Measurements from ENCODE around the gene NPC1L1. TPM values are rescaled to one million over a fixed set of nuclear protein-coding genes. Genes with fewer than 3 reads are reported as not detected.

The NPC1L1 gene
- total and polyA plus RNA-seq, 2 of the 4 experiments (the other 2 are of a cell fraction) = 0.07 TPM; not detected in 1

GRCh38 chr7:44473295-44473694 is 67.8 kb downstream of the NPC1L1 start:
- no peaks in the 10 kb centered on the region for H3K27me3 ChIP-seq (ENCODE audit: control insufficient read depth, insufficient read depth, low read length)
- no peak overlapping the region for H2AFZ ChIP-seq (replicated peaks; ENCODE audit: low read length, poor library complexity)
- dilution Hi-C loops (cut with HindIII; ENCODE audit: low sequenced_read_pairs, unreplicated experiment) = no loop called here
- peaks cover 21% of the 10 kb centered on the region for H3K36me3 ChIP-seq (ENCODE audit: control insufficient read depth, insufficient read depth, low read length)
- H3K4ac ChIP-seq (ENCODE audit: low read depth, low read length) = no peak overlapping the region
- no peak overlapping the region for H3K27ac ChIP-seq (ENCODE audit: insufficient read depth, low read length)
- no peak overlapping the region for H3K18ac ChIP-seq (ENCODE audit: low read depth, low read length)
- DNase-seq = peak; percentile 45
- ChIA-PET POLR2A (ENCODE audit: unreplicated experiment) (no interaction called here), CTCF (interaction anchor here (0.8 kb wide), 1 partner anchor 92 kb away, joined by 3 read pairs; no protein-coding TSS in a partner anchor)
- H4K91ac ChIP-seq (ENCODE audit: insufficient read depth, low read depth, low read length) = no peak overlapping the region
- H3K56ac ChIP-seq (ENCODE audit: extremely low read depth, insufficient read depth, low read length) = no peak overlapping the region
- no peak overlapping the region for H3K14ac ChIP-seq (replicated peaks; ENCODE audit: low read depth, low read length)
- H4K5ac ChIP-seq (ENCODE audit: low read depth, low read length) = no peak overlapping the region
- H3K9me3 ChIP-seq (ENCODE audit: control insufficient read depth, insufficient read depth, low read length) = no peaks in the 10 kb centered on the region
- TF ChIP-seq USF2 (IDR thresholded peaks at IDR 0.05; ENCODE audit: low read depth, low read length) (no peak), ELK1 (IDR thresholded peaks at IDR 0.05; ENCODE audit: borderline replicate concordance, low read depth, low read length) (no peak), MAZ (IDR thresholded peaks at IDR 0.05; ENCODE audit: borderline replicate concordance, low read depth, low read length) (no peak), BHLHE40 (IDR thresholded peaks at IDR 0.05; ENCODE audit: low read depth, low read length) (no peak), RFX5 (IDR thresholded peaks at IDR 0.05; ENCODE audit: low read depth, low read length) (no peak), MXI1 (IDR thresholded peaks at IDR 0.05; ENCODE audit: borderline replicate concordance, low read depth, low read length) (no peak), CTCF (conservative IDR thresholded peaks at IDR 0.05; ENCODE audit: low read depth, low read length) (no peak), RAD21 (IDR thresholded peaks at IDR 0.05; ENCODE audit: low read length) (no peak), POLR2A (IDR thresholded peaks at IDR 0.05; ENCODE audit: low read depth, low read length) (no peak), CEBPB (IDR thresholded peaks at IDR 0.05; ENCODE audit: low read depth, low read length) (no peak), FOS (IDR thresholded peaks at IDR 0.05; ENCODE audit: low read depth, low read length) (no peak), CHD1 (IDR thresholded peaks at IDR 0.05; ENCODE audit: low read depth, low read length) (no peak), SMC3 (IDR thresholded peaks at IDR 0.05; ENCODE audit: low read depth, low read length) (no peak), RCOR1 (IDR thresholded peaks at IDR 0.05; ENCODE audit: insufficient replicate concordance, low read length) (no peak), NFE2L2 (IDR thresholded peaks at IDR 0.05; ENCODE audit: low read depth, low read length) (no peak), MAFK (IDR thresholded peaks at IDR 0.05; ENCODE audit: low read depth, low read length) (no peak)
- peaks cover 34% of the 10 kb centered on the region; the same call in 1 of the 2 replicates for H4K20me1 ChIP-seq (ENCODE audit: insufficient read depth, low read length)
- WGBS, 2 experiments (ENCODE audit: extremely low coverage in 2 of 2, insufficient read length in 1 of 2) = no CpG with 5 or more reads among the region's 3 CpGs
- H2BK5ac ChIP-seq (ENCODE audit: low read depth, low read length, poor library complexity, severe bottlenecking) = no peak overlapping the region
- H2BK20ac ChIP-seq (ENCODE audit: low read depth, low read length) = no peak overlapping the region
- in situ Hi-C loops (cut with MboI; ENCODE audit: low sequenced_read_pairs) = no loop called here
- intact Hi-C loops (cut with micrococcal nuclease) = no loop called here
- no peak overlapping the region for H3K23ac ChIP-seq (ENCODE audit: low read depth, low read length)
- no TSS peak for BruUV-seq (replicated peaks)
- H2AK9ac ChIP-seq (replicated peaks; ENCODE audit: low read depth, low read length, poor library complexity) = no peak overlapping the region
- H2BK15ac ChIP-seq (ENCODE audit: low read depth, low read length) = no peak overlapping the region
- H3K4me2 ChIP-seq (ENCODE audit: low read depth, low read length) = no peak overlapping the region
- no peak overlapping the region for H4K8ac ChIP-seq (ENCODE audit: low read depth in 2 of 2, low read length in 2 of 2)
- no peak overlapping the region for H2BK120ac ChIP-seq (ENCODE audit: low read depth, low read length)
- no peak overlapping the region for H3K9ac ChIP-seq (ENCODE audit: low read depth, low read length)
- H2AK5ac ChIP-seq (ENCODE audit: low read depth, low read length) = no peak overlapping the region
- peaks cover 14% of the 10 kb centered on the region for H3K9me1 ChIP-seq (ENCODE audit: insufficient read depth, low read length)
- no peak overlapping the region for H3K4me3 ChIP-seq (ENCODE audit: insufficient read depth, low read depth, low read length)
- H3K79me1 ChIP-seq (ENCODE audit: low read depth in 1 of 2, low read length in 2 of 2) = peaks cover 47 to 82% of the 10 kb centered on the region in 2 experiments
- ATAC-seq (ENCODE audit: low read depth) = no peak
- H3K4me1 ChIP-seq (ENCODE audit: control insufficient read depth, insufficient read depth, low read length) = peaks cover 8% of the 10 kb centered on the region
